Midbrain (tissue), 1 donor: ENCODE results near the gene DOCK3.
"Not testable (repeated sequence)": the region's sequence is repeated elsewhere in the genome, so short reads cannot be mapped to it uniquely, and the experiment has no call there.

Experiments used
- DNase-seq: peaks from one replicate; lab custom pipeline; 2025; lab: John Stamatoyannopoulos, UW

Gene DOCK3

GRCh38 chr3:51368276-51368675 lies 693.5 kb downstream of the DOCK3 start:
- DNase-seq, result not testable (repeated sequence)

- peak; percentile 62 for DNase-seq
These were observed 697.3 kb downstream of the DOCK3 start for GRCh38 chr3:51371943-51372557.

GRCh38 chr3:51373658-51374421 lies 699.1 kb downstream of the DOCK3 start:
- no peak for DNase-seq

- no peak for DNase-seq
These were observed 699.7 kb downstream of the DOCK3 start for GRCh38 chr3:51374456-51374855.

- DNase-seq, result no peak
These were observed 700.4 kb downstream of the DOCK3 start for GRCh38 chr3:51375136-51375535.

GRCh38 chr3:51375571-51375970 lies 700.8 kb downstream of the DOCK3 start:
- no peak for DNase-seq

- DNase-seq, result no peak
These were observed 703.3 kb downstream of the DOCK3 start for GRCh38 chr3:51378065-51378464.

GRCh38 chr3:51378726-51379125 lies 704.0 kb downstream of the DOCK3 start:
- DNase-seq, result no peak

- DNase-seq, result no peak
These were observed 704.6 kb downstream of the DOCK3 start for GRCh38 chr3:51379301-51379700.

GRCh38 chr3:51379746-51380455 lies 705.2 kb downstream of the DOCK3 start:
- DNase-seq, result no peak

GRCh38 chr3:51380601-51381332 lies 706.0 kb downstream of the DOCK3 start:
- DNase-seq, result no peak

GRCh38 chr3:51381333-51381705 lies 706.6 kb downstream of the DOCK3 start:
- no peak for DNase-seq

GRCh38 chr3:51382076-51382745 lies 707.5 kb downstream of the DOCK3 start:
- DNase-seq, result no peak

GRCh38 chr3:51382947-51383578 lies 708.3 kb downstream of the DOCK3 start:
- no peak for DNase-seq

GRCh38 chr3:51384055-51384725 lies 709.5 kb downstream of the DOCK3 start:
- DNase-seq, result no peak

- DNase-seq, result peak; percentile 97
These were observed 710.2 kb downstream of the DOCK3 start, which contains the start of gene MANF for GRCh38 chr3:51384726-51385473. TSS of gene MANF (plus strand) at chr3:51385291. CDS start at chr3:51385343, 52 bp downstream.

GRCh38 chr3:51385621-51386091 lies 710.9 kb downstream of the DOCK3 start:
- DNase-seq, result no peak

- no peak for DNase-seq
These were observed 711.6 kb downstream of the DOCK3 start for GRCh38 chr3:51386159-51386851.

- DNase-seq, result no peak
These were observed 712.1 kb downstream of the DOCK3 start for GRCh38 chr3:51386852-51387229.
